ENCODE data around the gene NKX2-2.
"Not testable (repeated sequence)": the region's sequence is repeated elsewhere in the genome, so short reads cannot be mapped to it uniquely, and the experiment has no call there.

DNA sequence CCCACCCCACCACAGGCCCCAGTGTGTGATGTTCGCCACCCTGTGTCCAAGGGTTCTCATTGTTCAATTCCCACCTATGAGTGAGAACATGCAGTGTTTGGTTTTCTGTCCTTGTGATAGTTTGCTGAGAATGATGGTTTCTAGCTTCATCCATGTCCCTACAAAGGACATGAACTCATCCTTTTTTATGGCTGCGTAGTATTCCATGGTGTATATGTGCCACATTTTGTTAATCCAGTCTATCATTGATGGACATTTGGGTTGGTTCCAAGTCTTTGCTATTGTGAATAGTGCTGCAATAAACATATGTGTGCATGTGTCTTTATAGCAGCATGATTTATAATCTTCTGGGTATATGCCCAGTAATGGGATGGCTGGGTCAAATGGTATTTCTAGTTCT is 33.7 kb downstream of the NKX2-2 start:
- TF ChIP-seq POLR2A (IDR thresholded peaks at IDR 0.05; ENCODE audit: low read length); GATA1 (IDR thresholded peaks at IDR 0.05; ENCODE audit: low read depth, low read length): not testable (repeated sequence)
